Activated naive CD8-positive, alpha-beta T cell treated with anti-CD3 and anti-CD28 coated beads for 36 hours (primary cell): Measurements from ENCODE around the gene PLA1A. TPM values are rescaled to one million over a fixed set of nuclear protein-coding genes. Genes with fewer than 3 reads are reported as not detected.
A peak's percentile ranks its signal among the peaks of the same experiment; 100 is the strongest.
"Not testable (repeated sequence)": the region's sequence is repeated elsewhere in the genome, so short reads cannot be mapped to it uniquely, and the experiment has no call there.

Experiments
- DNase-seq: peaks from one replicate; pipeline ENCODE4 v3.0.0; 2021
- H3K27ac Mint-ChIP-seq: one replicate; pipeline ENCODE4 v1.8.0; 2022; ENCODE audit warnings: mild to moderate bottlenecking, moderate library complexity, mixed read lengths
- H3K27me3 Mint-ChIP-seq: one replicate; pipeline ENCODE4 v1.8.0; 2022; ENCODE audit warnings: mild to moderate bottlenecking, mixed read lengths
- H3K36me3 Mint-ChIP-seq: one replicate; pipeline ENCODE4 v1.8.0; 2021; ENCODE audit warnings: mild to moderate bottlenecking, mixed read lengths
- H3K4me1 Mint-ChIP-seq: one replicate; pipeline ENCODE4 v1.8.0; 2021; ENCODE audit warnings: mixed read lengths
- H3K4me3 Mint-ChIP-seq: one replicate; pipeline ENCODE4 v1.8.0; 2022; ENCODE audit warnings: mild to moderate bottlenecking, moderate library complexity, mixed read lengths
- H3K9me3 Mint-ChIP-seq: one replicate; pipeline ENCODE4 v1.8.0; 2022; ENCODE audit warnings: mixed read lengths
- total RNA-seq, 2 experiments: library from RNA; stranded (reverse); gene quantifications; one replicate each; pipeline ENCODE4 v1.2.3, GENCODE V29; 2021

The PLA1A gene
- total RNA-seq, 2 experiments from 2014 or later: not detected

DNA sequence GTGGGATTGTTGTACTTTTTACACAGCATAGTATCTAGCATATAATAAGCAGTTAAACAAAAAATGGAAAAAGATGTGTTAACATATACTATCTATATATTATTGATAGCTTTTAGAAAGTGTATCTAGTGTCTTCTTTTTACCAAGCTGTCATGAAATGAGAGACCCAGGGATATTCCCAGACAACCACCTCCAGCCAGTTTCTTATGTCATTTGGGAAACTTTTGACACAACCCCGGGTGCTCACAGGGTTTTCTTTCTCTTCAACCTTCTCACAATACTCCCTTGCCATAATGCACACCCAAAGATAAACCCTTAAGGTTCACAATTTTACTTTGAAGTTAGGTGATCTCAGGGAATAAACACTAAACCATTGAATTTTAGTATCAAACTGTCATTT, 4.8 kb upstream of the PLA1A start:
- Mint-ChIP-seq H3K9me3 (peaks cover 10% of the 10 kb centered on the region), H3K27me3 (peaks cover 15% of the 10 kb centered on the region), H3K27ac (no peak overlapping the region), H3K4me1 (peaks cover 19% of the 10 kb centered on the region), H3K4me3 (no peak overlapping the region), H3K36me3 (peaks cover 9% of the 10 kb centered on the region)
- DNase-seq: no peak

DNA sequence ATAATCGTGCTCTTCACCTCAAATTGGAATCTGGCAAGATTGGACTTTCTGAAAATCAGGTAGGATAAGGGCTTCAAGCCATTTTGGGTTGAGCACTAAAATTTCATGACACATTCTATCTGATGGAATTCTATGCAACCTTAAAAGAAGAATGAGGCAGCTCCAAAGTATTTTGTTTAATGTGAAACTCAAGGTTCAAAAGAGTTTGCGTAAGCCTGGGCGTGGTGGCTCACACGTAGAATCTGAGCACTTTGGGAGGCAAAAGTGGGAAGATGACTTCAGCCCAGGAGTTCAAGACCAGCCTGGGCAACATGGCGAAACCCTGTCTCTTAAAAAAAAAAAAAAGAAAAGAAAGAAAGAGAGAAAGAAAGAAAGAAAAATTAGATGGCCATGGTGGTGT, 3.6 kb upstream of the PLA1A start:
- no peak overlapping the region for H3K27ac Mint-ChIP-seq
- peaks cover 6% of the 10 kb centered on the region for H3K36me3 Mint-ChIP-seq

DNA sequence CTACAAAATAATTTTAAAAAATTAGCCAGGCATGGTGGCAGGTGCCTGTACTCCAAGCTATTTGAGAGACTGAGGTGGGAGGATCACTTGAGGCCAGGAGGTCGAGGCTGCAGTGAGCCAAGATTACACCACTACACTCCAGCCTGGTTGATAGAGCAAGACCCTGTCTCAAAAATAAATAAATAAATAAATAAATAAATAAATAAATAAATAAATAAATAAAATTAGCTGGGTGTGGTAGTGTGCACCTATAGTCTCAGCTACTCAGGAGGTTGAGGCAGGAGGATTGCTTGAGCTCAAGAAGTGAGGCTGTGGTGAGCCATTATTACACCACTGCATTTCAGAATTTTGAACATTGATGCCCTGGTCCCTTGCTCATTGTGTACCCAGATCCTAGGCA, 2.8 kb upstream of the PLA1A start:
- not testable (repeated sequence) for H3K9me3 Mint-ChIP-seq, DNase-seq, H3K4me3 Mint-ChIP-seq, H3K27ac Mint-ChIP-seq, H3K36me3 Mint-ChIP-seq
- H3K27me3 Mint-ChIP-seq: peaks cover 15% of the 10 kb centered on the region
- H3K4me1 Mint-ChIP-seq: peaks cover 14% of the 10 kb centered on the region

More for the DNA sequence above, 3.6 kb upstream of the PLA1A start:
- Mint-ChIP-seq H3K27me3 (peaks cover 15% of the 10 kb centered on the region), H3K4me3 (no peak overlapping the region), H3K9me3 (peaks cover 7% of the 10 kb centered on the region), H3K4me1 (peaks cover 12% of the 10 kb centered on the region)
- no peak for DNase-seq

DNA sequence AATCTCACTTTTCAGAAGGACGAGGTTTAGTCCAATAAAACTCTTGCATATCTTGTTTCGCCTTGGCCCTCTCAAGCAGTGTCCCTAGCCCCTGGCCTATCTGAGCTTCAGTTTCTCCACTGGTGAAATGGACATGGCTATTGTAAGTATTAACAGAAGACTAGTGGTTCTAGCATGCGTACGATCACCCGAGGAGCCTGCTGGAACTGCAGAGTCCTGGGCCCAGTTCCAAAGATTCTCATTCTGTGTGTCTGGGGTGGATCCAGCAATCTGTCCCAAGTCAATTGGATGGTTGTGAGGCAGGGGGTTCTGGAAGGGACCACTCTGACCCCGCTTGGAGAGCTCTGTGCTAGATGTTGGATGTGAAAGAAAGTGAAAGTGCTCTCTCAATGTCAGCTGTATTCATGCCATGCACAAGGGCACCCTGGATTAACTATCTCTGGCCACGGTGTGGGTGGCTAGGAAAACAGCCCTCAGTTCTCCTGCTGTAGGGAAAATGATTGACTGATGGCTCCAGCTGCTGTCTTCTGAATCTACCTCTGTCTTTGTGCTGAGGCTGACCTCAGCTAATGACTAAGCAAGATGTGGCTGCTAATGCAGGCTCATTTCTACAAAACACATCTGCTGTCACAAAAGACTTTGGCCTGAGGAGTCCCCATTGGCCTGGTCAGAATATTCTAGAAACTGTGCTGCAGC, 1.9 kb upstream of the PLA1A start:
- H3K4me3 Mint-ChIP-seq: no peak overlapping the region
- no peak for DNase-seq
- peaks cover 11% of the 10 kb centered on the region for H3K27me3 Mint-ChIP-seq
- H3K9me3 Mint-ChIP-seq: peaks cover under 1% of the 10 kb centered on the region
- no peak overlapping the region for H3K27ac Mint-ChIP-seq
- H3K4me1 Mint-ChIP-seq: peaks cover 17% of the 10 kb centered on the region
- no peaks in the 10 kb centered on the region for H3K36me3 Mint-ChIP-seq

DNA sequence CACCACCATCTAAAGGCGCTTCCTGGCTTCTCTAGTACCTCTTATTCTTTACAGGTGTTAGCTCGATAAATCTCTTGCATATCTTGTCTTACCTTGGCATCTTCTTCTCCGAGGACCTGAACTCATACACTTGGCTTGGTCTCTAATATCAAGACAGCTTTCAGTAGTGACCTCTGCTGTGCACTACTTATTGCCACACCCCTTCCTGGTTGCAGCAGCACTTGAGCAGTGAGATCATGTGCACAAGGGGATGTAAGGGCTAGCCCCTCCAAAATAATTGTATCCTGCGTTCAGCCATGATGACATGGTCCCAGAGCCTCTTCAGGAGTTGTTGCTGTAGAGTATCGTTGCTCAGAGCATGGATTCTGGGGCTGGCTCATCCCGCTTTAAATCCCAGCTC, 1.3 kb upstream of the PLA1A start:
- Mint-ChIP-seq H3K27me3 (peaks cover 11% of the 10 kb centered on the region), H3K4me1 (peaks cover 23% of the 10 kb centered on the region), H3K4me3 (no peak overlapping the region), H3K9me3 (no peaks in the 10 kb centered on the region), H3K27ac (no peak overlapping the region), H3K36me3 (no peaks in the 10 kb centered on the region)
- no peak for DNase-seq

DNA sequence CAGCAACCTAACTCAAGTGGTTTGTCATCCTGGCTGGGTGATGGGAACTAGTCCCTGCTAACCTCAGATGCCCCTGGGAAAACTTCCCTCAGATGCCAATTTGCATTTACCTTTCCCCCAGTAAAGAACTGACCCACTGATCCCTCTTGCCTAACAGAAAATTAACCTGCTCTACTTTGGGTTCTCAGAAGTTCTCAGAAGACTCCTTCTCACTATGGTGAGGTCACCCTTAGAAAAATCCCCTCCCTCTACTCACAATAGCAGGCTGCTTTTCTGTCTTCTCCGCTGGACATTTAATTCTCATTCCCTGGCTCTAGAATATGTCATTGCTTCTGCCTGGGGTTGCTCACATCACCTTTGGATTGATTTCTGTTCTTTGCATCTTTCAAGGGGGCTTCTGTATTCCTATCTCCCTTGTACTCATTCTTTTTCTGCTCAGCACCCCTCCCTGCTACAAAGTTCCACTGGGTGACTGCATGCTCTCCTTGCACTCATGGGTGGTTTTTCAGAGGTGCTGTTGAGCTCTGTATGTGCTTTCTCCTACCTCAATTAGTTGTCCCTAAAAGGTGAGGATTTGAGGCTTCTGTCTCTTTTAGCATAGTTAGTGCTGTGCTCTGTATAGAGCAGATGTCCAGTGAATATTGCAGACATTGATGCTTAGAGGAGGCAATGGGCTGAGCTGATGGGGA, 869 bp downstream of the PLA1A start:
- Mint-ChIP-seq H3K27me3 (peaks cover 5% of the 10 kb centered on the region), H3K4me1 (peaks cover 24% of the 10 kb centered on the region), H3K27ac (no peak overlapping the region), H3K9me3 (no peaks in the 10 kb centered on the region), H3K4me3 (no peak overlapping the region), H3K36me3 (no peaks in the 10 kb centered on the region)
- DNase-seq: no peak

DNA sequence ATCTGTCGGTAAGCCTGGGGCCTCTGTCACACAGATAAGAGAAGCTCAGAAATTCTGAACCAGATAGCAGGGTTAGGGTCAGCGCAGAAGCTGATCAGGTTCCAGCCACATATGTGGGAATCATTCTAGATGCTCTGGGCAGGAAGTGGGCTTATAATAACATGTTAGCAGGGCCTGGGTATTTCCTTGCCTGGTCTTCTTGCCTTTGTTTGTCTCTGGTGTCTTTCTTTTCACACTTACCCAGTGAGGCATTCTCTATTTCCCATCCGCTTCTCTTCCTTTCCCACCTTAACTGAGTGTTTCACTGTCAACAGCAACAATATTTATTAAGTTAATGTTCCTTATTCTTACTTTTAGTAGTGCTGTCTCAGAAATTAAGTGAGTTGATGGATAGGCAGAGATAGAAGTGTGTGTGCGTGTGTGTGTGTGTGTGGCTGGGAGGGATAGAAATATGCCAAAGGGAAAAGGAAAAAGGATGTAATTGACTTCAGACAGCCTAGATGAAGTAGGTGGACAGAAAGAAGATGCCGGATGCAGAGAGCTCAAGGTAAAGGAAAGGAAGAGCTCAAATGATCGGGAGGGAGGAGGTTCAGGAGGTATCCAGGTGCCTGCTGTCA, 2.0 kb downstream of the PLA1A start:
- Mint-ChIP-seq H3K9me3 (no peaks in the 10 kb centered on the region), H3K36me3 (no peaks in the 10 kb centered on the region), H3K27ac (no peak overlapping the region), H3K4me1 (peaks cover 24% of the 10 kb centered on the region), H3K4me3 (no peak overlapping the region), H3K27me3 (peaks cover 3% of the 10 kb centered on the region)
- no peak for DNase-seq

DNA sequence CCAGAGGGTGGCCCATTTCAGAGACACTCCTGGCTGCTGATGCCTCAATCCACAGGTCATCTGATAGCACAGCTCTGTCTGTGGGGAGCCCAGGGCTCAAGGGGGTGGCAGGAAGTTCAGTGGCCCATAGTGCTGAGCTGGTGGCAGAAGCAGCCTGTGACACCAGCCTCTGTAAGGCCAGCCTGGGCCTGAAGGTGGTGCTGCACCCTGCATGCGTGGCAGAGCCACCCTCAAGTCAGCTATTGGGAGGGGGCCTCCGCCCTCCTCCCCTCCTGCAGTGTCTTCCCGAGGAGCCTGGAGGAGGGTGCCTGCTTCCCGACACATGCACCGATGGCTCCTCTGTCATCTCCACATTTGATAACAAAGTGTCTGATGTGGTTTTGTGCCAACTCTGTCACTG, 3.0 kb downstream of the PLA1A start:
- Mint-ChIP-seq H3K36me3 (no peaks in the 10 kb centered on the region), H3K27ac (no peak overlapping the region), H3K4me1 (peaks cover 29% of the 10 kb centered on the region), H3K27me3 (peaks cover 3% of the 10 kb centered on the region), H3K9me3 (no peaks in the 10 kb centered on the region), H3K4me3 (no peak overlapping the region)
- peak; percentile 32 for DNase-seq

DNA sequence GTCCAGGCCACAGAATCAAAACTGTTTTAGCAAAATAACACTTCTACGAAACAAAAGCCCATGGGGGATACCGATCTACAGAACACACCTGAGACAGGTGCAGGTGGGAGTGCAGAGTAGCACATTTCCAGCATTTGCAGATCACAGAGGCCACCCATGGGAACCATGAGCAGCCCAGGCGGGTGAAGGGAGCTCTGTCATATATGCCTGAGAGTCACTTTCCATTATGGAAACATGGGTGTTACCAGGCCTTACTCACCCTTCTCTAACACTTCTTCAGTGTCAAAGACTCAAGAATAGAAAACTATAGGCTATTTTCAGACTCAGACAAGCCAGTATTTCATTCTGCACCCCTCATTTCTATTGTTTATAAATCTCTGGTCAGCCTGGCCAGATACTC, 3.5 kb downstream of the PLA1A start:
- H3K27me3 Mint-ChIP-seq: peaks cover 3% of the 10 kb centered on the region
- no peak overlapping the region for H3K27ac Mint-ChIP-seq
- H3K4me1 Mint-ChIP-seq: peaks cover 28% of the 10 kb centered on the region
- H3K9me3 Mint-ChIP-seq: no peaks in the 10 kb centered on the region
- no peak overlapping the region for H3K4me3 Mint-ChIP-seq
- H3K36me3 Mint-ChIP-seq: no peaks in the 10 kb centered on the region
- DNase-seq: peak; percentile 18

DNA sequence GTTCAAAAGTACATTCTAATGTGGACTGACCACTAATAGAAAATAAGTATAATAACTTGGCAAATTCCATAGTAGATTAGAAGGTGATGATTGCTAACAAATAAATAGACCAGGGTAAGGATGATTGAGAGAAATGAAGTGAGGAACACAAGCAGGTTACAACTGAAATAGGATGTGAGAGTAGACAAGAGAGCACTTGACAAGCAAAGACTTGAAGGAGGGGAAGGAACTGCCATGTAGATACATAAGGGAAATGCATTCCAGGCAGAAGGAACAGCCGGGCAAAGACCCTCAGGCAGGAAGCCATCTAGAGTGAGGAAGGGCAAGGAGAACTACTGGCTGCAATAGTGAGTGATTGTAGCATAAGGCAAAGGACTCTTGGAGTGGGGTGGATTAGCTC, 5.0 kb downstream of the PLA1A start:
- Mint-ChIP-seq H3K4me1 (peaks cover 24% of the 10 kb centered on the region), H3K27ac (no peak overlapping the region), H3K4me3 (no peak overlapping the region), H3K36me3 (no peaks in the 10 kb centered on the region), H3K27me3 (peaks cover 3% of the 10 kb centered on the region), H3K9me3 (no peaks in the 10 kb centered on the region)
- no peak for DNase-seq

DNA sequence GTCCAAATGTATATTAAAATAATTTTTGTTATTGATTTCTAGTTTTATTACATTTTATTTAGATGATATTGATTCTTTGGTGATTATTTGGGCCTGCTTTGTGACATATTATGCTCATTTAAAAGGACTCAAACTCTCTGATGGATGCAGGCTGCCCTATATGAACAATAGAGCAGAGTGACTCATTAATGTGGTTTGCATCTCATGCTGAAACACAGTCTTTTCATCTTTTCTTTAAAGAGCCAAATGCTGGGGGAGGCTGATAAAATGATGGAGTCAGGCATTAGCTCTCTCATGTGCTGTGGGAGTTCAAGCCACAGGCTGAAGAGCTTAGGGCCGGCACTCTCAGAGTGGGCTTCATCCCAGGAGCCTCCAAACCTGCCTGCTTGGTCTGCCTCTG, 7.2 kb downstream of the PLA1A start:
- Mint-ChIP-seq H3K9me3 (no peaks in the 10 kb centered on the region), H3K4me3 (no peak overlapping the region)
- DNase-seq: no peak

DNA sequence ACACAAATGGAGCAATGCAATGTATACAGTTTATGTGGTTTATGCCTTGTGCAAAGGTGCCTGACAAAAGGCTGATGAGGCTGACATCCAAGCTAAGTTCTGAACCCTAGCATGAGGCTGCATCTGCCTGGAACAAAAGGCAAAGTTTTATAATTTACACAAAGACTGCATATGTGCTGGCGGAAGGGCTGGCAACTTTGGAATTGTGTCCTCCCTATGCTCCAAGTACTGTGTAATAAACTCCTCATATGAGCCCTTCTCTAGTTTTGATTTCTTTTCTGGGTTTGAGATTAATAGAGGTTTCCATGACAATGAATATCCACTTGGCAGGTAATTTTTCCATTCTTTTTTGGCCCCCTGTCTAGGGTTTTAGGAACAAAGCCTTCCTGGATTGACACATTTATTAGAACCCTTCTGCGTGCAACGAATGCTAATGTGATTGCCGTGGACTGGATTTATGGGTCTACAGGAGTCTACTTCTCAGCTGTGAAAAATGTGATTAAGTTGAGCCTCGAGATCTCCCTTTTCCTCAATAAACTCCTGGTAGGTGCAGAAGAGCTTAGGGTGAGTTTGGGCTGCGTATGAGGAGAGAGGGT, 10.8 kb downstream of the PLA1A start:
- no peak overlapping the region for H3K4me3 Mint-ChIP-seq
- H3K27me3 Mint-ChIP-seq: peaks cover 23% of the 10 kb centered on the region
- no peaks in the 10 kb centered on the region for H3K36me3 Mint-ChIP-seq
- DNase-seq: no peak
- no peak overlapping the region for H3K27ac Mint-ChIP-seq
- peaks cover 4% of the 10 kb centered on the region for H3K4me1 Mint-ChIP-seq
- H3K9me3 Mint-ChIP-seq: no peaks in the 10 kb centered on the region

More for the DNA sequence above, 7.2 kb downstream of the PLA1A start:
- Mint-ChIP-seq H3K4me1 (peaks cover 17% of the 10 kb centered on the region), H3K36me3 (no peaks in the 10 kb centered on the region), H3K27me3 (peaks cover 14% of the 10 kb centered on the region), H3K27ac (no peak overlapping the region)

DNA sequence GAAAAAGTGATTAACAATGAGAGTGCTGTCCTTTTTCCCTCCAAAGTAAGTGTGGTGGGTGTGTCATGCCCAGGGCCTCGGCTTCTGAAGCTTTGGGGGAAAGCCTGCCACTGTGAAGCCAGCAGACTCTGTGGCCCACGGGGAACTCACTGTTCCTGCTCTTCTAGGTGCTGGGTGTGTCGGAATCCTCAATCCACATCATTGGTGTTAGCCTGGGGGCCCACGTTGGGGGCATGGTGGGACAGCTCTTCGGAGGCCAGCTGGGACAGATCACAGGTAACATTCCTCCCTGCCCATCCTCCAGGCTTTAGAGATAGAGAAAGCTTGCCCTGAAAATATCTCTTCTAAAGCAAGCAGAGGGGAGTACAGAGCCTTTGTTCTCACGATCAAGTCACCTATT, 11.6 kb downstream of the PLA1A start:
- no peak for DNase-seq
- Mint-ChIP-seq H3K4me1 (peaks cover 4% of the 10 kb centered on the region), H3K4me3 (no peak overlapping the region), H3K36me3 (no peaks in the 10 kb centered on the region), H3K27me3 (peaks cover 21% of the 10 kb centered on the region), H3K27ac (no peak overlapping the region), H3K9me3 (no peaks in the 10 kb centered on the region)

DNA sequence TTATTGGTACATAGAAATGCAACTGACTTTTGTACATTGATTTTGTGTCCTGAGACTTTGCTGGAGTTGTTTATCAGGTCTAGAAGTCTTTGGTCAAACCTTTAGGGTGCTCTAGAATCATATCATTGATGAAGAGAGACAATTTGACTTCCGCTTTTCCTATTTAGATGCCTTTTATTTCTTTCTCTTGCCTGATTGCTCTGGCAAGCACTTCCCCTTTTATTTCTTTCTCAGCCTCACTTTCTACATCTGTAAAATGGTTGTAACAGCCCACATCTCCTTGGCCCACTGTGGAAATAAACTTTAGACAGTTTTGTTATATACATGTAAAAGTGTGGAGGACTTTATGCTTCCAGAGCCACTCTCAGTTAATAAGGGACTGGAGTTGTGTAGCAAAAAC, 14.0 kb downstream of the PLA1A start:
- no peak for DNase-seq
- peaks cover 20% of the 10 kb centered on the region for H3K27me3 Mint-ChIP-seq
- no peaks in the 10 kb centered on the region for H3K36me3 Mint-ChIP-seq
- H3K27ac Mint-ChIP-seq: no peak overlapping the region
- no peaks in the 10 kb centered on the region for H3K9me3 Mint-ChIP-seq
- H3K4me1 Mint-ChIP-seq: no peaks in the 10 kb centered on the region
- H3K4me3 Mint-ChIP-seq: no peak overlapping the region

DNA sequence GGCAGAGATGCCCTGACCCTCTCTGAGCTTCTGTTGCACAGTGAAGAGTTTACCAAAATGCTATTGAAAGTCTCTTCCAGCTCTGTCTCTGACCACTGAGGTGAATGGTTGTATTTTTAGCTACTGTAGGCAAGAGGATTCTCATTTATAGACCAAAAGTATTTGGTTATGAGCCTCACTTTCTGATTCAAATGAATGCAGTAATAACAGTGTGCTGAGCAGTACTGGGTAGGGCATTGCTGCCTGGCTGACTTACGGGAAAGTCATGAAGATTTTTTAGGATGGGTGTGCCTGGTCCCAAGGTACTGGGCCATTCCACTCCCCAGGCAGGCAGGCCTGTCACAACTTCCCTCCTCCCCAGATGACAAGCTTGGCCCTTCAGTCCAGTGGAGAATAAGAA, 15.5 kb downstream of the PLA1A start:
- Mint-ChIP-seq H3K27ac (no peak overlapping the region), H3K27me3 (peaks cover 20% of the 10 kb centered on the region), H3K36me3 (no peaks in the 10 kb centered on the region), H3K9me3 (no peaks in the 10 kb centered on the region), H3K4me3 (no peak overlapping the region), H3K4me1 (no peaks in the 10 kb centered on the region)
- no peak for DNase-seq
